ENCODE results near the gene SORCS2.

The SORCS2 gene

DNA sequence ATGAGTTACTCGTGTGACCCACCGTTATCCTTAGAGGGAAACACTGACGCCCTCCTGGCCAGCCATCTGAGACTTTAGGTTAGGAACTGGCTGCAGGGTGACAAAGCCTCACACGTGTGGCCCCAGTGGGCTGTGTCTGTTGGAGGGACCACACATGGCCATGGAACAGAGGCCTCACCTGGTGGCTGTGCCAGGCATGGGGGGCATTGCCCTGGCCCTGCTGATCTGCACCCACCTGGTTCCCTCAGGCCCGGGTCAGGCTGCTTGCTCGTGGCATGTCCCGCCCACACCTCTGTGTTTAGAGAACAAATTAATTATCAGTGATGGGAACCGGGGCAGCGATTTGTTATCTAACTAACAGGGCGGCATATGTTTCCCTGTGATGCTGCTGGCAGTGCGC is 343.3 kb downstream of the SORCS2 start:
- TF ChIP-seq TEAD4 (IDR thresholded peaks at IDR 0.05) (no peak), FOXM1 (IDR thresholded peaks at IDR 0.05; ENCODE audit: borderline replicate concordance, low read depth) (no peak), RAD21 (IDR thresholded peaks at IDR 0.05; ENCODE audit: low read depth) (no peak), EGR1 (IDR thresholded peaks at IDR 0.05) (no peak), EP300 (IDR thresholded peaks at IDR 0.05; ENCODE audit: borderline replicate concordance) (no peak), NFIC (IDR thresholded peaks at IDR 0.05) (no peak), TCF12 (IDR thresholded peaks at IDR 0.05; ENCODE audit: low read depth) (no peak), CREB1 (IDR thresholded peaks at IDR 0.05; ENCODE audit: low read depth) (no peak), ZBTB7A (IDR thresholded peaks at IDR 0.05; ENCODE audit: low read depth) (no peak)
- TF ChIP-seq, protein P1, sequence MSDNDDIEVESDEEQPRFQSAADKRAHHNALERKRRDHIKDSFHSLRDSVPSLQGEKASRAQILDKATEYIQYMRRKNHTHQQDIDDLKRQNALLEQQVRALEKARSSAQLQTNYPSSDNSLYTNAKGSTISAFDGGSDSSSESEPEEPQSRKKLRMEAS (IDR thresholded peaks at IDR 0.05): no peak
- TF ChIP-seq, protein P2, sequence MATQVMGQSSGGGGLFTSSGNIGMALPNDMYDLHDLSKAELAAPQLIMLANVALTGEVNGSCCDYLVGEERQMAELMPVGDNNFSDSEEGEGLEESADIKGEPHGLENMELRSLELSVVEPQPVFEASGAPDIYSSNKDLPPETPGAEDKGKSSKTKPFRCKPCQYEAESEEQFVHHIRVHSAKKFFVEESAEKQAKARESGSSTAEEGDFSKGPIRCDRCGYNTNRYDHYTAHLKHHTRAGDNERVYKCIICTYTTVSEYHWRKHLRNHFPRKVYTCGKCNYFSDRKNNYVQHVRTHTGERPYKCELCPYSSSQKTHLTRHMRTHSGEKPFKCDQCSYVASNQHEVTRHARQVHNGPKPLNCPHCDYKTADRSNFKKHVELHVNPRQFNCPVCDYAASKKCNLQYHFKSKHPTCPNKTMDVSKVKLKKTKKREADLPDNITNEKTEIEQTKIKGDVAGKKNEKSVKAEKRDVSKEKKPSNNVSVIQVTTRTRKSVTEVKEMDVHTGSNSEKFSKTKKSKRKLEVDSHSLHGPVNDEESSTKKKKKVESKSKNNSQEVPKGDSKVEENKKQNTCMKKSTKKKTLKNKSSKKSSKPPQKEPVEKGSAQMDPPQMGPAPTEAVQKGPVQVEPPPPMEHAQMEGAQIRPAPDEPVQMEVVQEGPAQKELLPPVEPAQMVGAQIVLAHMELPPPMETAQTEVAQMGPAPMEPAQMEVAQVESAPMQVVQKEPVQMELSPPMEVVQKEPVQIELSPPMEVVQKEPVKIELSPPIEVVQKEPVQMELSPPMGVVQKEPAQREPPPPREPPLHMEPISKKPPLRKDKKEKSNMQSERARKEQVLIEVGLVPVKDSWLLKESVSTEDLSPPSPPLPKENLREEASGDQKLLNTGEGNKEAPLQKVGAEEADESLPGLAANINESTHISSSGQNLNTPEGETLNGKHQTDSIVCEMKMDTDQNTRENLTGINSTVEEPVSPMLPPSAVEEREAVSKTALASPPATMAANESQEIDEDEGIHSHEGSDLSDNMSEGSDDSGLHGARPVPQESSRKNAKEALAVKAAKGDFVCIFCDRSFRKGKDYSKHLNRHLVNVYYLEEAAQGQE (IDR thresholded peaks at IDR 0.05; ENCODE audit: low read depth): no peak
- TF ChIP-seq, protein P3, sequence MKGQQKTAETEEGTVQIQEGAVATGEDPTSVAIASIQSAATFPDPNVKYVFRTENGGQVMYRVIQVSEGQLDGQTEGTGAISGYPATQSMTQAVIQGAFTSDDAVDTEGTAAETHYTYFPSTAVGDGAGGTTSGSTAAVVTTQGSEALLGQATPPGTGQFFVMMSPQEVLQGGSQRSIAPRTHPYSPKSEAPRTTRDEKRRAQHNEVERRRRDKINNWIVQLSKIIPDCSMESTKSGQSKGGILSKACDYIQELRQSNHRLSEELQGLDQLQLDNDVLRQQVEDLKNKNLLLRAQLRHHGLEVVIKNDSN (IDR thresholded peaks at IDR 0.05): no peak

DNA sequence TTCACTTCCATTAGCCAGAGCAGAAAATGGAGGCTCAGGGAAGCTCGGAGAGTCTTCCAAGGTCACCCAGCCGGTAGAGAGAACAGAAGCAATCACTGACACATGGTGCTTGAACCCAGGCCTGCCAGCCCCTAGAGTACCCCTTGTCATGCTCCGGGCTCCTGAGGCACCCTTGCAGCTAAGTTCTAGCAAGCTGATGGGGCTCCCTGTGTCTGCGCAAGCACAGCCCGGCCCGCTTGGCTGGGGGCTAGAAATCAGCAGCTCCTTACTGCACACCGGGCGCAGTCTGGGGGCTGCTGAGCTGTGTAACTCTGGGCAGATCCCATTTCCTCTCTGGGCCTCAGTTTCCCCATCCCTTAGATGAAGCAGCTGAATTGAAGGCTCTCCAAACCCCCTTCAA is 344.5 kb downstream of the SORCS2 start:
- TF ChIP-seq RAD21 (IDR thresholded peaks at IDR 0.05; ENCODE audit: low read depth) (no peak), EP300 (IDR thresholded peaks at IDR 0.05; ENCODE audit: borderline replicate concordance) (no peak), CEBPB (IDR thresholded peaks at IDR 0.05) (no peak), NFIC (IDR thresholded peaks at IDR 0.05) (no peak), YY1 (IDR thresholded peaks at IDR 0.05; ENCODE audit: low read depth) (no peak), ZBTB7A (IDR thresholded peaks at IDR 0.05; ENCODE audit: low read depth) (no peak)
- TF ChIP-seq, protein P1 (IDR thresholded peaks at IDR 0.05): no peak
- TF ChIP-seq, protein P2 (IDR thresholded peaks at IDR 0.05; ENCODE audit: low read depth): no peak

DNA sequence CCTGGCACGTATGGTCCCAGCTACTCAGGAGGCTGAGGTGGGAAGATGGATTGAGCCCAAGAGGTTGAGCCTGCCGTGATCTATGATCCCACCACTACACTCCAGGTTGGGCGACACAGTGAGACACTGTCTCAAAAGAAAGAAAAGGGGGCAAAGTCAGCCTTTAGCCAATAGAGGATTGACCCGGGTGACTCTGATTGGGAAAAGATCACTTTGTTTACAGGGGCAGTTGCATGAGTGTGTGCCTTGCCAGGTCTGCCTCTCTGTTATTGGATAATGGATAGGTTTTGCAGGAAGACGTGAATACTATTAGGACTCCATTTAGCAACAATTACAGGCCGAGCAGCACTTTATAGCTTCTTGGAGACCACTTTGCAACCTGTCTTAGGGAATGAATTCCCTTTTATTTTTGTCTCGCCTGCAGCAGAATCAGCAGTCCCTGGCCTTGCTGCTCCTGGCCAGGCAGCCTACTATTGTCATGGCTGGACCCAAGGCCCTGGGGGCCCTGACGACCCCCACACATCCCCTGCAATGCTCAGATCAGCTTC is 345.6 kb downstream of the SORCS2 start:
- TF ChIP-seq NFIC (IDR thresholded peaks at IDR 0.05): no peak
- TF ChIP-seq TCF12 (IDR thresholded peaks at IDR 0.05; ENCODE audit: low read depth): no peak
- TF ChIP-seq RAD21 (IDR thresholded peaks at IDR 0.05; ENCODE audit: low read depth): no peak
- TF ChIP-seq, protein P2 (IDR thresholded peaks at IDR 0.05; ENCODE audit: low read depth): no peak

DNA sequence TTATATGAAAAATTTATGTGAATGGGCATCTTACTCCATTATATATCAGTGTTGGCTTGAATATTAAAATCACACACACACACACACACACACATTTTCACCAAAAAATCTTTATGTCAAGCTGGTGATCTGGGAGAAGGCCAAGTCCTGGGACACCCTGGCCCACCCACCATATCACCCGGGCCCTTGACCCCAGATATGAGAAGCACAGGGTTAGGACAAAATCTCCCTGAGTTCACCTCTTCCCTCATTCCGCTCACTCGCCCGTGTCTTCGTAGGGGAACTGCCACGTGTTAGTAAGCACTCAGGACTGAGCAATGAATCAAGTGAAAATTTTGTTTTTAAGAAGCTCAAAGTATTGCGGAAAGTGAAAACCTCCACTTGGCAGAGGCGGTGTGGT is 346.2 kb downstream of the SORCS2 start:
- TF ChIP-seq, protein P1 (IDR thresholded peaks at IDR 0.05): no peak

DNA sequence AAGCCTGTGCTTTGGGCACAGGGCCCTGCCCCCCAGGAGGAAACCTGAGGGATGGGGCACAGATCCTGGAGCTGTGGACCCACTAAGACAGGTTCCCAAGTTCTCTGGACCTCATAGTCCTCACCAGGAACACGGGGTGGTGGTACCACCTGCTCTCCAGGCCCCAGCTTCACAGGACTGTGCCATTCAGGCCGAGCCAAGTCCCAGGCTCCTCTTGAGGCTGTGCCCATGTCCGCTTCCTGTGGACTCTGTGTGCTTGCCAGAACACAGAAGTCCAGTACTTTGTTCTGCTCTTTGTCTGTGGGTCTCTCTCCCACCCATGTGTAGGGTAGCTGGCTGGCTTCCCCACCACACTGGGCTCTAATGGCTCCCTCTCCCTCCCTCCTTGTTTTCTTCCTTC is 346.8 kb downstream of the SORCS2 start:
- TF ChIP-seq TAF1 (IDR thresholded peaks at IDR 0.05; ENCODE audit: low read depth) (no peak), CEBPB (IDR thresholded peaks at IDR 0.05) (no peak), TEAD4 (IDR thresholded peaks at IDR 0.05) (no peak), CREB1 (IDR thresholded peaks at IDR 0.05; ENCODE audit: low read depth) (no peak), EP300 (IDR thresholded peaks at IDR 0.05; ENCODE audit: borderline replicate concordance) (no peak), FOXM1 (IDR thresholded peaks at IDR 0.05; ENCODE audit: borderline replicate concordance, low read depth) (no peak), TCF12 (IDR thresholded peaks at IDR 0.05; ENCODE audit: low read depth) (no peak)
- TF ChIP-seq, protein P1 (IDR thresholded peaks at IDR 0.05): no peak

Data from Ishikawa (cell line).